Stimulated activated CD4-positive, alpha-beta T cell treated with anti-CD3 and anti-CD28 coated beads, TNF-alpha, amount 100 ng/mL, for 1 hour (primary cell): ENCODE results near the gene TET1.
"Not testable (repeated sequence)": the region's sequence is repeated elsewhere in the genome, so short reads cannot be mapped to it uniquely, and the experiment has no call there.

ENCODE experiments used
- DNase-seq, 3 donors: peaks; one replicate each; pipeline ENCODE4 v3.0.0-alpha.2; 2020; ENCODE audit warnings: low read depth in 3 of 3, low spot score in 1 of 3

TET1 gene

DNA sequence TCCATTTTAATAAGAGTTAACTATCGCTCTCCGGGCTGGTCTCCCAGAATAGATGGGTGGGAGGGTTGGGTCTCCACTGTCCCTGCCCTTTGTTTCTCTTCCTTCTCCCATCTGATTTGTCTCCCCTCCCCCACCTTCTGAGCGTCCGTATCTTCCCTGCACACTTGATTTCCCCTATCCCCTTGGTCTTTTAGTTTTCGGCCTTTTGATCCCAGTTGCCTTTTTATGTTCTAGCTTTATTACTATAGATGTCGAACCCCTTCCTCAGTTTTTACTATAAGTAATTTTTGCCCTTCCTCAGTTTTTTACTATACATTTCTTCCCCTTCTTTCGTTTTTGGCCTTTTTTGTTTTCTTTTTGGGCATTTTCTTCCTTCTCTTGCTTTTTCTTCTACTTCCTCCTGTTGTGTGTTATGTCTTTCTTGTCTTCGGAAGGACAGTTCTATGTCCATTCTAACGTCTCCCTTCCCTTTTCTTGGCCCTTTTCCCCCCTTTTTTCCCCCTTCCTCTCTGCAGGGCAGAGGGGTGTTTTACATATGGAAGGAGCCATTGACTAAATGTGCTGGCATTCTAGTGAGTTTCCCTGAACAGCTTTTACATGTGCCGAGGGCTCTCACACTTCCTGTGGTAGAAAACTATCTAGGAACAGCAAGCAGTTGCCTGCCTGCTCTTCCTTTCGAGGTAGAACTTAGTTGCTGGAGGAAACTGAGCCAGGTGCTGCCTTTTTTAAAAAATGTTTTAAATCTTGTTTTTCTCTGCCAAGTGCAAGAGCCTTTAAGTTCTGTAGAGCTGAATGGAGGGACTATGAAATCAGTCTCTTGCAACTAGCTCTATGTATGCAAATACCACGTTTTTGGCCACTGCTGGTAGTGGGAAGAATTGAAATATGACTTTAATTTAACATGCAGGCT lies 2.8 kb downstream of the TET1 start:
- DNase-seq, result no peak

DNA sequence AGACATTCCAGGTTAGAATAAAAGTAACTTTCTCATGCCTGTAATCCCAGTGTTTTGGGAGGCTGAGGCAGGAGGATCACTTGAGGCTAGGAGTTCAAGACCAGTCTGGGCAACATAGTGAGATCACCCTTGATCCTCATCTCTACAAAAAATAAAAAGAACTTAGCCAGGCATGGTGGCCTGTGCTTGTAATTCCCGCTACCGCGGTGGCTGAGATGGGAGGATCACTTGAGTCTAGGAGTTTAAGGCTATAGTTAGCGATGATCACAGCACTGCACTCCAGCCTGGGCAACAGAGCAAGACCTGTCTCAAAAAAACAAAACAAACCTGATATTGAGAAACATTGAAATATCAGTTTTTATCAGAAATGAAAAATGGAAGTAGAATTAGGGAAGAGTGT lies 4.6 kb downstream of the TET1 start:
- DNase-seq, result no peak

GRCh38 chr10:68565658-68566057 lies 5.5 kb downstream of the TET1 start:
- no peak for DNase-seq

DNA sequence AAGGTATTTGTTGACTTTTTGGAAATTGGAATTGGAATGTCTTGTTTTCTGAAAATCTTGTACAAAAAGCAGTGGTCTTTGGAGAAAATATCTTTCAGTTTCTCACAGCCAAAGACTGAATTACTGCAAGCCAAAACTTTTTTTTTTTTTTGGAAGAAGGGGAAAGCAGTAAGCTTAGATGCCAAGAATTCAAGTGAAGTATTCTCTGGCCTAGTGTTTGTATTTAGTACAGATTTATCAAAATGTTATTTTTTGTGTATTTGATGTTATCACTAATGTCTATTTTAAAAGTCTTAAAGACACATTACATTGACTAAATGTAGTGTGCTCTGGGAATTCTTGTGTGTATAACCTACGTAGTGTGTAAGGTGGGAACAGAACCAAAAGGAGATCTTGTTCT lies 6.2 kb downstream of the TET1 start:
- DNase-seq, result no peak

- no peak for DNase-seq
Measured at GRCh38 chr10:68566955-68567354, 6.8 kb downstream of the TET1 start.

- no peak for DNase-seq
Measured at GRCh38 chr10:68572151-68572550, 12.0 kb downstream of the TET1 start.

DNA sequence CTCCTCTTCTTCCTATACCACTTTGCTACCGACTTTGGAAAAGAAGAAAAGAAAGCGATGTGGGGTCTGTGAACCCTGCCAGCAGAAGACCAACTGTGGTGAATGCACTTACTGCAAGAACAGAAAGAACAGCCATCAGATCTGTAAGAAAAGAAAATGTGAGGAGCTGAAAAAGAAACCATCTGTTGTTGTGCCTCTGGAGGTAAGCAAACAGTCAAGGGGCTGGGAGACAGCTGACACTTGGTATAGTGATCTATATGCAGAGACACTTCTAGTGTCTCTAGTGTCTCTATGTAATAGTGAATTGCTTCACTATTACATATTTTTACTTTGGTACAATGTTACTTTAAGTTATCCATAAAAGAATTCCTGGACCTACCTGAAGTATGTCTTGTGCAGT lies 13.9 kb downstream of the TET1 start:
- DNase-seq, result no peak

GRCh38 chr10:68576118-68576517 lies 16.0 kb downstream of the TET1 start:
- DNase-seq, result no peak

GRCh38 chr10:68578974-68579373 lies 18.8 kb downstream of the TET1 start:
- no peak for DNase-seq

DNA sequence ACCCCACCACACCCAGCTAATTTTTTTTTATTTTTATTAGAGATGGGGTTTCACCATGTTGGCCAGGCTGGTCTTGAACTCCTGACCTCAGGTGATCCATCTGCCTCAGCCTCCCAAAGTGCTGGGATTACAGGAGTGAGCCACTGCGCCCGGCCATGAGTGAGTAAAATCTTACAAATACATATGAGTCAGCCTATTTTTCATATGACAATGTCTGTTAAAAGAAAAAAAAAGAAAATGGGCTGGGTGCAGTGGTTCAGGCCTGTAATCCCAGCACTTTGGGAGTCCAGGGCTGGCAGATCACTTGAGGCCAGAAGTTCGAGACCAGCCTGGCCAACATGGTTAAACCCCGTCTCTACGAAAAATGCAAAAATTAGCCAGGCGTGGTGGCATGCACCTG lies 24.1 kb downstream of the TET1 start:
- not testable (repeated sequence) for DNase-seq

- DNase-seq, result no peak
Measured at GRCh38 chr10:68586606-68587305, 26.6 kb downstream of the TET1 start.

GRCh38 chr10:68594405-68594804 lies 34.3 kb downstream of the TET1 start:
- no peak for DNase-seq

DNA sequence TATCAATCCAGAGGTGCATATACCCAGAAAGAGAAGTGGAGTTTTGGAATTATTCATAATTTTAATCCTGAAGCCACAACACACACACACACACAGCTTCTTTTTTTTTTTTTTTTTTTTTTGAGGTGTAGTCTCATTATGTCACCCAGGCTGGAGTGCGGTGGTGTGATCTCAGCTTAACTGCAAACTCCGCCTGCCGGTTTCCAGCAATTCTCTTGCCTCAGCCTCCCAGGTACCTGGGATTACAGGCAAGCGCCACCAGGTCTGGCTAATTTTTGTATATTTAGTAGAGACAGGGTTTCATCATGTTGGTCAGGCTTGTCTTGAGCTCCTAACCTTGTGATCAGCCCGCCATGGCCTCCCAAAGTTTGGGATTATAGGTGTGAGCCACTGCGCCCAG lies 35.4 kb downstream of the TET1 start:
- no peak for DNase-seq

DNA sequence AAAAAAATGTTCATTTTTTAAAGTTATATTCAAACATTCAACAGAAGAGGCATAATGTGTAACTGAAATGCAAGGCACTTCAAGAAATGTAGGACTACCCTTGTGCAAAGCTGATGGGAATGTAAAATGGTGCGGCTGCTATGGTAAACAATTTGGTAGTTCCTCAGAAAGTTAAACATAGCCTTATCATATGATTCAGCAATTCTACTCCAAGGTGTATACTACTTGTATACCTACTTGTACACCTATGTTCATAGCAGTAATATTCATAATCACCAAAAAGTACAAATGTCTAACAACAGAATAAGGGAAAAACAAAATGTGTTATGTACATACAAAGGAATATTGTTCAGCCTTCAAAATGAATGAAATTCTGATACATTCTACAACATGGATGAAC lies 37.3 kb downstream of the TET1 start:
- no peak for DNase-seq

- DNase-seq, result no peak
Measured at GRCh38 chr10:68598978-68599770, 39.0 kb downstream of the TET1 start.

GRCh38 chr10:68599771-68600040 lies 39.6 kb downstream of the TET1 start:
- no peak for DNase-seq

DNA sequence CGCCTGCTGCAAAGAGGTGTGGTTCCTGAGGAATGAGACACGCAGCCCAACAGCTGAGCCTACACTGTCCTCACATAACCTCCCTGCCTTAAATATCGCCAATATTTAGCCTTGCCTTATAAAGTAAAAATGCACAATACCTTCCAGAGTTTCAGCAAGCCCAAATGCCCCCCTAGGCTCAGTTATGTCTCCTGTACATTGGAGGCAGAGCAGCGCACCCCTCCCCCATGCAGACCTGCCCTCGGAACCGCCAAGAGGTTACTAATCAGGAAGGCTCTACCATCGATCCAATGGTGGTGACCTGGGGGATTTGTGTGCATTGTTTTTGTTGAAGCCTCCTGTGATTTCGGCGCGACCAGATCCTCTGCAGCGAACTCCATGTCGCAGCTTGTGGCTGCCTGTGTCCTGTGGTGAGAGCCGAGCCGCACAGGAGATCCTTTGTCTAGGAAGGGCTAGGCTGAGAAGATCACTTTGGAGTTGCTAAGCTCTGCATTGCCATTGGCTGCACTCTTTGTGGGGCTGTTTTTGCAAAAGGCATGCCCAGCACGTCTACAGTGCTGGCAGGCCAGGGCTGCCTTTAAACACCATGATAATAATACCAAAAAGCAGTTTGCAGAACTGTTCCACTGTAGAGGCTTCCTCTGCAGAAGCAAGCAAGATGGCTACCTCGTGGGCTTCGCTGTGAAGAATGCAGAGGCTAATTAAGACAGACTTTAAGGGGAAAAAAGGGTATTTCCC lies 40.1 kb downstream of the TET1 start:
- peak in 2 of 3 donors; percentile 4 to 22 for DNase-seq

- DNase-seq, result no peak
Measured at GRCh38 chr10:68601501-68602265, 41.5 kb downstream of the TET1 start.

- DNase-seq, result no peak
Measured at GRCh38 chr10:68602434-68602833, 42.3 kb downstream of the TET1 start.

GRCh38 chr10:68603766-68604165 lies 43.6 kb downstream of the TET1 start:
- no peak for DNase-seq

GRCh38 chr10:68604441-68604840 lies 44.3 kb downstream of the TET1 start:
- no peak for DNase-seq
